Measurements from ENCODE around the gene RDH11.
"Not testable (repeated sequence)": the region's sequence is repeated elsewhere in the genome, so short reads cannot be mapped to it uniquely, and the experiment has no call there.

Gene RDH11

GRCh38 chr14:67695394-67695949, at the start of gene RDH11:
RDH11 (minus strand) TSS chr14:67695764; CDS start chr14:67695703, 61 bp downstream.
- DNase-seq (ENCODE audit: low read depth, low spot score) = peak; percentile 95

GRCh38 chr14:67744046-67744445, 48.5 kb upstream of the RDH11 start:
- DNase-seq (ENCODE audit: low read depth, low spot score) = no peak

- DNase-seq (ENCODE audit: low read depth, low spot score) = peak; percentile 63
Measured at GRCh38 chr14:67738740-67739504, 43.4 kb upstream of the RDH11 start.

- no peak for DNase-seq (ENCODE audit: low read depth, low spot score)
Measured at GRCh38 chr14:67736771-67737170, 41.2 kb upstream of the RDH11 start.

- DNase-seq (ENCODE audit: low read depth, low spot score) = no peak
Measured at GRCh38 chr14:67735336-67736147, 40.0 kb upstream of the RDH11 start.

- DNase-seq (ENCODE audit: low read depth, low spot score) = no peak
Measured at GRCh38 chr14:67734675-67735074, 39.1 kb upstream of the RDH11 start.

GRCh38 chr14:67733616-67734015, 38.1 kb upstream of the RDH11 start:
- DNase-seq (ENCODE audit: low read depth, low spot score) = no peak

GRCh38 chr14:67729072-67729885, 33.7 kb upstream of the RDH11 start:
- peak; percentile 11 for DNase-seq (ENCODE audit: low read depth, low spot score)

- DNase-seq (ENCODE audit: low read depth, low spot score) = no peak
Measured at GRCh38 chr14:67728258-67728657, 32.7 kb upstream of the RDH11 start.

- no peak for DNase-seq (ENCODE audit: low read depth, low spot score)
Measured at GRCh38 chr14:67727361-67727760, 31.8 kb upstream of the RDH11 start.

- DNase-seq (ENCODE audit: low read depth, low spot score) = no peak
Measured at GRCh38 chr14:67725171-67725570, 29.6 kb upstream of the RDH11 start.

GRCh38 chr14:67722293-67722692, 26.7 kb upstream of the RDH11 start:
- peak; percentile 65 for DNase-seq (ENCODE audit: low read depth, low spot score)

- DNase-seq (ENCODE audit: low read depth, low spot score) = no peak
Measured at GRCh38 chr14:67721875-67722274, 26.3 kb upstream of the RDH11 start.

GRCh38 chr14:67719866-67720265, 24.3 kb upstream of the RDH11 start:
- DNase-seq (ENCODE audit: low read depth, low spot score) = no peak

GRCh38 chr14:67719385-67719784, 23.8 kb upstream of the RDH11 start:
- not testable (repeated sequence) for DNase-seq (ENCODE audit: low read depth, low spot score)

- no peak for DNase-seq (ENCODE audit: low read depth, low spot score)
Measured at GRCh38 chr14:67718265-67718664, 22.7 kb upstream of the RDH11 start.

GRCh38 chr14:67717048-67717447, 21.5 kb upstream of the RDH11 start:
- no peak for DNase-seq (ENCODE audit: low read depth, low spot score)

- DNase-seq (ENCODE audit: low read depth, low spot score) = no peak
Measured at GRCh38 chr14:67710209-67710608, 14.6 kb upstream of the RDH11 start.

GRCh38 chr14:67709796-67710195, 14.2 kb upstream of the RDH11 start:
- not testable (repeated sequence) for DNase-seq (ENCODE audit: low read depth, low spot score)

GRCh38 chr14:67709346-67709745, 13.8 kb upstream of the RDH11 start:
- DNase-seq (ENCODE audit: low read depth, low spot score) = not testable (repeated sequence)

- no peak for DNase-seq (ENCODE audit: low read depth, low spot score)
Measured at GRCh38 chr14:67705211-67705610, 9.6 kb upstream of the RDH11 start.

Data from astrocyte of the hippocampus (primary cell).